ENCODE data around the gene STMP1.
"Not testable (repeated sequence)": the region's sequence is repeated elsewhere in the genome, so short reads cannot be mapped to it uniquely, and the experiment has no call there.

STMP1 gene

DNA sequence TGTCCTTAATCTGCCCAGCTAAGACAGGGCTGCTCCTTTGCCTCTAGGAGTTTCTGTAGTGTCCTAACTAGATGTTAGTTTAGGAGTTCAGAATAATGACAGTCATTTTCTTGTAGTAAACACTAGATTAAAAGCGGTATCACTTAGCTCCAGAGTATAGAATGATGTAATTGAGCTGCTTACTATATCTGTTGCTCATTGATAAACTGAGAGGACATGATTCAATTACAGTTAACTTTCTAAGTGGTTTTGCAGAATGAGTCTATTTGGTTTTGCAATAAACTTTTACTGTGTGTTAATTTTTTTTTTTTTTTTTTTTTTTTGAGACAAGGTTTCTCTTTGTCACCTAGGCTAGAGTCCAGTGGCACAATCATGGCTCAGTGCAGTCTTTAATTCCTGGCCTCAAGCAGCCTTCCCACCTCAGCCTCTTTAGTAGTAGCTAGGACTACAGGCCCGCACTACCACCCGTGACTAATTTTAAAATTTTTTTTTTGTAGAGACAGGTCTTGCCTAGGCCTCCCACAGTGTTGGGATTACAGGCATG is 1.8 kb downstream of the STMP1 start:
- DNase-seq (ENCODE audit: low read depth in 2 of 2): no peak

DNA sequence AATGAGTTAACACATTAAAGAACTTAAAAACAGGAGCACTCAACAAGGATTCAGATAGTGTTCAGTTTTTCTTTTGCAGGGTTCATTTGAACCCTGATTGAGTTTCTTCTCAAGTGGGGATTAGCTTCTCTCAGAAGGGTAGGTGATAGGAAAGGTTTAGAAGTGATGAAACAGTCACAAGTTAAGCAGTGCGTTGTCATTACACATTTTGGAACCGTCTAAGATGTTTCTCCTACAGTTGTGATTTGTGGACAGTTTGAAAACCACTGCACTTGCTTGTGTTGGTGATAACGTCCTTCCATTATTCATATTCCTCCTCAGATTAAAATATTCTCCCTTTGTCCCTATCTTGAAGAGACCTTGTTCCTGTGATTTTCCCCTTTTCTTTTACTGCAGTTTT is 2.7 kb downstream of the STMP1 start:
- DNase-seq (ENCODE audit: low read depth in 2 of 2): no peak

DNA sequence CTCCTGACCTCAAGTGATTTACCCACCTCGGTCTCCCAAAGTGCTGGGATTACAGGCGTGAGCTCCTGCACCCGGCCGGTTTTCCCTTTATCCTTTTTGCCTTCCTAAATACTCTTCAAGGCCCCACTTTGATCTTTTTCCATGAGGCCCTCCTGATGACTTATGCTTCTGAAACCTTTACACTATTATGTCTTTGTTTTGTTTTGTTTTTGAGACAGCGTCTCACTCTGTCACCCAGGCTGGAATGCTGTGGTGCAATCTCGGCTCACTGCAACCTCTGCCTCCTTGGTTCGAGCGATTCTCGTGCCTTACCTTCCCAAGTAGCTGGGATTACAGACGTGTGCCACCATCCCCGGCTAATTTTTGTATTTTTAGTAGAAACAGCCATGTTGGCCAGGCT is 3.8 kb downstream of the STMP1 start:
- DNase-seq (ENCODE audit: low read depth in 2 of 2): no peak

DNA sequence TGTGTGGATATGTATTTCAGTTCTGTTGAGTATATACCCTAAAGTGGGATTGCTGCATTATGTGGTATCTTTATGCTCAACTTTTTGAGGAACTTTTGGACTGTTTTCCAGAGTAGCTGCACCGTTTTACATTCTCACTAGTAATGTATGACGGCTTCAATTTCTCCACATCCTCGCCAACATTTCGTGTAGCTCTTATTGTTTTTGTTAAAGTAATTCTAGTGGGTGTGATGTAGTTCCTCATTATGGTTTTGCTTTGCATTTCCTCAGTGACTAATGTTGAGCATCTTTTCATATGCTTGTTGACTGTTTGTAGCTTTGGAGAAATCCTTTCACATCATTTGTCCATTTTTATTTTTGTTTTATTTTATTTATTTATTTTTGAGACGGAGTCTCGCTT is 4.5 kb downstream of the STMP1 start:
- no peak for DNase-seq (ENCODE audit: low read depth in 2 of 2)

DNA sequence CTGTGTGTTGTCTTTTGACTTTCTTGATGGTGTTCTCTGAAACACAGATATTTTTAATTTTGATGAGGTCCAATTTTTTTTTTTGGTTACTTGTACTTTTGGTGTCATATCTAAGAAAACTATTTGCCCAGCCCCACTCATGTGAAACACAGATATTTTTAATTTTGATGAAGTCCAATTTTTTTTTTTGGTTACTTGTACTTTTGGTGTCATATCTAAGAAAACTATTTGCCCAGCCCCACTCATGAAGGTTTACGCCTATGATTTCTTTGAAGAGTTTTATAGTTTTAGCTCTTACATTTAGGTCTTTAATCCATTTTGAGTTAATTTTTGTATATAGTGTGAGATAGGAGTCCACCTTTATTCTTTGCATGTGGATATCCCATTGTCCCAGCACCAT is 5.3 kb downstream of the STMP1 start:
- DNase-seq (ENCODE audit: low read depth in 2 of 2): not testable (repeated sequence)

DNA sequence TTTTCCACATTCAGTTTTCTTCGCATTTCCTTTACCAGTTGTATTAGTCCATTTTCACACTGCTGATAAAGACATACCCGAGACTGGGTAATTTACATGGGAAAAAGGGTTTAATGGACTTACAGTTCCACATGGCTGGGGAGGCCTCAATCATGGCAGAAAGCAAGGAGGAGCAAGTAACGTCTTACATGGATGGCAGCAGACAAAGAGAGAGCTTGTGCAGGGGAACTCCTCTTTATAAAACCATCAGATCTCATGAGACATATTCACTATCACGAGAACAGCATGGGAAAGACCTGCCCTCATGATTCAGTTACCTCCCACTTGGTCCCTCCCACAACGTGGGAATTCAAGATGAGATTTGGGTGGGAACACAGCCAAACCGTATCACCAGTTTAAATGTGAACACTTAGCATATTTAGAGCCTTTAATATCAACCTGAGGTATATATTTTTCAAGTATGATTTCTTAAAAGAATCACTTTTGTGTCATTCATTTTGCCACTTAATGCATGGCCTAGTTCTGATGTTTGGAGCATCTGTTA is 6.6 kb downstream of the STMP1 start:
- DNase-seq (ENCODE audit: low read depth in 2 of 2): not testable (repeated sequence)

- DNase-seq (ENCODE audit: low read depth in 2 of 2): no peak
Observed at GRCh38 chr7:135669774-135670173, 7.5 kb downstream of the STMP1 start.

DNA sequence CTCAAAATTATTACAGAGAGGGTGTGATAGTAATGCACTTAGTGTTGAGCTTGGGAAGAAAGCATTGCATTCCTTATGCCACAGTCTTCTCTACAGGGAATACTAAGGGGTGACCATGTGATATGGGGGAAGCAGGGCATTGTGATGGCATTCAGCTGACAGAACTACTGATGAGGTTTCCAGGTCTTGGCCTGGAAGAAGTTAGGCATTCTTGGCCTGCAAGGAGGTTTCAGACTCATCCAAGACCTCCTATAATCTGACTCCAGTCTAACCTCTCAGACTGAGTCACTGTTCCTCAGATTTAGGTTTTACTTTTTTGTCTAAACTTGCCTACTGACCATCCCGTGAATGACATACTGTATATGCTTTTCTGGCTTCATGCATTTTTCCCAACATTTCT is 7.9 kb downstream of the STMP1 start:
- no peak for DNase-seq (ENCODE audit: low read depth in 2 of 2)

GRCh38 chr7:135672560-135673359 is 10.4 kb downstream of the STMP1 start:
- DNase-seq (ENCODE audit: low read depth in 2 of 2): no peak

DNA sequence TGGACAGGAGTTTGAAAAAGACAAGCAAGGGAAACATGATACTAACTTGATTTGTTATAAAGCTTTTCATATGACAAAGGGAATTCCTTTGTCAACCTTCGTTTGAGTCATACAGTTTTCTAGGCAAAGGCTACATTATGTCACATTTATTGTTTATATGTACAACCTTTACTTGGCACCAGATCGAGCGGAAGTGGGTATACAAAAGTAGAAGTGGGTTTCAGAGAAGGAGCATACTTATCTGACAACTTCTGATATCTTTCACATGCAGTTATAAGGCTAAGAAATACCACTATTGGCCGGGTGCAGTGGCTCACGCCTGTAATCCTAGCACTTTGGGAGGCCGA is 11.0 kb downstream of the STMP1 start:
- no peak for DNase-seq (ENCODE audit: low read depth in 2 of 2)

DNA sequence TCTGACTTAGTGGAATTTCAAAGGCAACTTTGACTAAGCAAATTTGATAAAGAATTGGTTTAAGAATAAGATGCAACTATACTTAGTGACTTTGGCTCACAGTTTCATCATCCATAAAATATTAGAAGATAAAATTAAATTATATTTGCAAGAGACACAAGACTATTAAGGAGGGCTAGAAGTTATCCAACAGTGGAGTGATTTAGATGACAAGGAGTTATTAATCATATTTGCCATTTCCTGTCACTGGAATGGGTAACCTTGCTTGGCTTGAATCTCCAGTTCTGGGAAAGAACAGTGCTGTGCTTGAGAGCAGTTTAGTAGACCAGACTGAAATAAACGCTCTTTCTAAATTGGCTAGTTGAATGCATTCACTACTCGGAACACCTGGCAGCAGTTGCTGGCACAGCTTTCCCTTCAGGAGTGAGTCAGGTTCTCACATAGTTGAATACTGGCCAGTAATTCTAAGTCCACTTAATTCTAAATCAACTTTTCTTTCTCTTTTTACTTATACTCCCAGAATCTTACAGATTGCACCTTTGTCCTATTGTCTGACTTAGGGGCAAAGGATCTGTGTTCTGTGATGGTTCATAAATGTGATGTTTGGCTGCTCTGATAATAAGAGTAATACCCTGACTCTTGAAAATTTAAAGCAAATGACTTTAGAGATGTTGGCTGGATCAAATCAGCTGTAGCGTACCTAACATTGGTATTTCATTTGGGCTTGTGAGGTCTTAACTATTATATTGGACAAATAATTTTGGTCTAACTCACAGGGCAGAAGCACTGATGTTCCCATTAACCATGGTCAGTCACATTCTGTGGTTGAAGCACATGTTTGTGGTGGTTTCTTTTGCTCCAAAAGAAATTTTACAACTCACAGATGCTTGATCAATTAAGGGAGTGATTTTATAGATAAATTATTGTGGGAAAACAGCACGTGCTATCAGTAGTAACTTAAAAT is 16.6 kb downstream of the STMP1 start:
- no peak for DNase-seq (ENCODE audit: low read depth in 2 of 2)

- DNase-seq (ENCODE audit: low read depth in 2 of 2): no peak
Observed at GRCh38 chr7:135681762-135682161, 19.4 kb downstream of the STMP1 start.

DNA sequence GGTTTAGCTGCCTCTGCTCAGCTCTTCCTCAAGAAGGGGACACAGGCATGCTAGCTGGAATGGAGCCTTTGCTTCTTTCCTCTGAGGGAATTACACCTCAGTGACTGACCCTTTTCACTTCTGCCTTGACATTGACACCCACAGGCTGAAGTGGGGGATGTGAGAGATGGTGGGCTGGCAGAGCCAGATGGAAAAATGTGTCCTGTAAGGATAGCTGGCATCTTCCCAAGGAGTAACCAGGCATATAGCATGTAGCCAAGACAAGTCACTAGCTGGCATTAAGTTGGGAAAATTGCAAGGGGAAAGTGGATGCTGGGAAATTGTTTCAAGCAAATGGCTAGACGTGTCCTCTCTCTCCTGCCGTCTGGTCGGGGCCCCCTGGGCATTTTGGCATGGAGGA is 19.9 kb downstream of the STMP1 start:
- no peak for DNase-seq (ENCODE audit: low read depth in 2 of 2)

GRCh38 chr7:135683609-135684008 is 21.3 kb downstream of the STMP1 start:
- no peak for DNase-seq (ENCODE audit: low read depth in 2 of 2)

GRCh38 chr7:135684136-135684535 is 21.8 kb downstream of the STMP1 start:
- DNase-seq (ENCODE audit: low read depth in 2 of 2): no peak

DNA sequence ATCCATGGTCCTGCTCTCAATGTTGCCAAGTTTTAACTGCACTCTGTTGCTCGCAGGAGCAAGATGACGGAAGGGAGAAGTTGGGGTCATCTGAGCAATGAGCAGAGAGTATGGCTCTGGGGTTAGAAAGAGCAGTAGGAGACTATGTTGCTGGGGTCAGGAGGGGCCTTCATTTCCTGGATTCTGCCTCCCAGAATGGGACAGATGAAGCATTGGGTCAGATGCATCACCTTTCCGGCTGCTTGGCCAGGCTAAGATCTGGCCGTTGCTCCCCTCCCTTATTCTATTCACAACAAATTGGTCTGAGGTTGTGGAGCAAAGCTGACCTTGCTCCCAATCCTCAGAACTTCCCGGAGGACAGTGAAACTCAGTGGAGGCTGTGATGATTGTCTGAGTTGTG is 22.4 kb downstream of the STMP1 start:
- no peak for DNase-seq (ENCODE audit: low read depth in 2 of 2)

DNA sequence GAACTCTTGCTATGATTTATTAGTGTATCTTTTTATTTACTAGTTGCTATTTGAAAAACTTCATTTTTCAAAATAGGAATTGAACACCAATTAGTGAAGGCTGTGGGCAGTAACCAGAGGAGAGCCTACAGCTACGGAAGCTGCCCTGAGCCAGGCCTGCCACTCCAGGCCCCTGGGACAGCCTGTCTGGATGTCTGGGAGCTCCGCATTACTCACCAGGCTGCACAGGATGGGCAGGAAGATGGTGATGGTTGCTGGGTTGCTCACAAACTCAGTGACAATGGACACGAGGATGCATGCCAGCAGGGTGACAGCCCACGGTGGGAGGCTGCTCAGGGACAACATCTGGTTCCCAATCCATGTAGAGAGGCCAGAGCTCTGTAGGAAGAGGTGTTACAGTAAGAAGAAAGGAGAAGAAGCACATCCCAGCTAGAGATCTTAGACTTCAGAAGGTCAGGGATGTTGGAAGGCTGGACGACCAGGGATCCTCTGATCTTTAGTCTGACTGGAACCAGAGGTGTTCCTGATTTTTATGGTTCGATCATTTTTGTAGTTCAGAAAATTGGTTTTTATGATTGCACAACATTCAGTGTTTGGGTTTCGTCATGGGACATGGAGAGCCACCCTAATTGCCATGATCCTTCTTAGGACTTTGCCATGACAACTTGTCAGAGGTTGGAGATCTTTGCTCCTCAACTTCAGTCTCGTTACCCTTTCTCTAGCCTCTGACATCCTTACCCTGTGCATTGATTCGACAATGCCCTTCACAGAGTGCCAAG is 23.2 kb downstream of the STMP1 start:
- no peak for DNase-seq (ENCODE audit: low read depth in 2 of 2)

GRCh38 chr7:135687466-135687865 is 25.2 kb downstream of the STMP1 start:
- no peak for DNase-seq (ENCODE audit: low read depth in 2 of 2)

DNA sequence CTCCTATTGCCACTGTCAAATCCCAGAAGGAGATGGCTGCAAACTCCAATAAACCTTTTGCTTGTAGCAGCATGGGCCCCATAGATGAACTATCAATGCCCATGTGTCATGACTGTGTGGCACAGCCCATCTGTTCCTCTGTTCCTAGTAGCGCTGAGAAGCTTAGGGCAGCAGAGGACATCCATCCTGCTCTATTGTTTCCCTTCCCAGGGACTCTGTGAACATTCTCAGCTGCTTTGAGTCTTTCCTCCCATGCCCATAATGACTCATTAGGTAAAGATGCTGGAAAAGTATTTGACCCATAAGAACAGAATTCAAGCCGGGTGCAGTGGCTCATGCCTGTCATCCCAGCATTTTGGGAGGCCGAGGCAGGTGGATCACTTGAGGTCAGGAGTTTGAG is 28.3 kb downstream of the STMP1 start:
- DNase-seq (ENCODE audit: low read depth in 2 of 2): no peak

- no peak for DNase-seq (ENCODE audit: low read depth in 2 of 2)
Observed at GRCh38 chr7:135692055-135692454, 29.7 kb downstream of the STMP1 start.

DNA sequence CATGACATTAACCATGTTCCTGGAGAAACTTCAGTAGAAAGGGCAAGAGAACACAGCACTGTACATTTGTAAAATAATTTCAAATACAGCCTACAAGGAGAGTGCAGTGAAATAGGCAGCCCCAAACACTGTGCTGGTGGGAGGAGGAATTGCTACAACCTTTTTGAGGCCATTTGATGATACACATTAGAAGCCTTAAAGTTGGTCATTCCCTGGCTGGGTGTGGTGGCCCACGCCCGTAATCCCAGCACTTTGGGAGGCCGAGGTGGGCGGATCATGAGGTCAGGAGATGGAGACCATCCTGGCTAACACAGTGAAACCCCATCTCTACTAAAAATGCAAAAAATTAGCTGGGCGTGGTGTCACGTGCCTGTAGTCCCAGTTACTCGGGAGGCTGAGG is 30.3 kb downstream of the STMP1 start:
- DNase-seq (ENCODE audit: low read depth in 2 of 2): not testable (repeated sequence)

DNA sequence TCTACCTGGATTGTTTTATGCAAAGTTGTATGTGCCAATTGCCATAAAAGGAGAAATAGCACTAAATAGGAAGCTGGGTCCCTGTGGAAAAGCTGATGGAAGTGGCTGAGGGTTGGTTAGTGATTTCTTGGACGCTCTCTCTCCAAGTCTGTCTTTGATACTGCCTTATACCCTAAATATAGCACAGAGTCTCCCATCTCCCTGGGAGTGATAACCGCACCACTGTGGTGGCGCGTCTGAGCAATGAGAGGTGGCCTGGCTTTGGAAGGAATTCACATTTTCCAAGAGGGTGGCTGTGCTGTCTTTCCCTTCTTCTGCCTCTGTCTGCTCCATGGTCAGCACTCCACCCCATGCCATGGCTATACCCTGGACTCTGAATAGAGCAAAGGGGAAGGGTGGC is 31.2 kb downstream of the STMP1 start:
- DNase-seq (ENCODE audit: low read depth in 2 of 2): no peak
